ENCODE data around the gene DNM2. TPM values are rescaled to one million over a fixed set of nuclear protein-coding genes. Genes with fewer than 3 reads are reported as not detected.
"Not testable (repeated sequence)": the region's sequence is repeated elsewhere in the genome, so short reads cannot be mapped to it uniquely, and the experiment has no call there.

The DNM2 gene
- total RNA-seq, 2 experiments from 2014 or later = 144 to 150 TPM

GRCh38 chr19:10836479-10837330 lies 118.8 kb downstream of the DNM2 start:
- CTCF ChIA-PET = interaction anchor here (0.9 to 3.8 kb wide), 9 partner anchors 19 to 192 kb away, joined by 3 to 26 read pairs (median 7); partner anchors contain the start of genes CARM1 and DNM2
- POLR2A ChIA-PET = interaction anchor here (0.5 to 1.1 kb wide), 7 partner anchors 25 to 178 kb away, joined by 3 to 10 read pairs (median 3); no protein-coding TSS in a partner anchor

- POLR2A ChIA-PET = not testable (repeated sequence)
Measured at GRCh38 chr19:10837649-10838048, 119.8 kb downstream of the DNM2 start.

GRCh38 chr19:10838377-10838776 lies 120.5 kb downstream of the DNM2 start:
- CTCF ChIA-PET = interaction anchor here (0.6 to 2.2 kb wide), 3 partner anchors 19 to 179 kb away, joined by 3 to 5 read pairs (median 4); no protein-coding TSS in a partner anchor
- POLR2A ChIA-PET = no interaction called here

More at GRCh38 chr19:10837649-10838048, 119.8 kb downstream of the DNM2 start:
- CTCF ChIA-PET = interaction anchor here (1.4 to 3.8 kb wide), 5 partner anchors 21 to 166 kb away, joined by 6 to 26 read pairs (median 10); partner anchors contain the start of gene DNM2

GRCh38 chr19:10839114-10840050 lies 121.5 kb downstream of the DNM2 start:
- ChIA-PET POLR2A (no interaction called here), CTCF (interaction anchor here (0.6 to 2.3 kb wide), 7 partner anchors 19 to 829 kb away, joined by 3 to 9 read pairs (median 3); no protein-coding TSS in a partner anchor)

GRCh38 chr19:10842788-10843187 lies 124.9 kb downstream of the DNM2 start:
- ChIA-PET CTCF (no interaction called here), POLR2A (no interaction called here)

- CTCF ChIA-PET = interaction anchor here (0.8 to 1.5 kb wide), 4 partner anchors 8 to 158 kb away, joined by 3 to 6 read pairs (median 4); no protein-coding TSS in a partner anchor
- POLR2A ChIA-PET = no interaction called here
Measured at GRCh38 chr19:10846500-10847202, 128.8 kb downstream of the DNM2 start.

- ChIA-PET POLR2A (no interaction called here), CTCF (no interaction called here)
Measured at GRCh38 chr19:10848230-10848856, 130.5 kb downstream of the DNM2 start, which contains the start of gene C19orf38. TSS of gene C19orf38 (plus strand) at chr19:10848415. CDS start at chr19:10848509, 94 bp downstream.

- ChIA-PET CTCF (interaction anchor here (0.6 to 1.3 kb wide), 3 partner anchors 8 to 86 kb away, joined by 3 to 6 read pairs (median 3); no protein-coding TSS in a partner anchor), POLR2A (no interaction called here)
Measured at GRCh38 chr19:10850631-10851030, 132.8 kb downstream of the DNM2 start.

- ChIA-PET POLR2A (no interaction called here), CTCF (interaction anchor here (1.3 to 4.0 kb wide), 3 partner anchors 12 to 31 kb away, joined by 4 to 22 read pairs (median 6); no protein-coding TSS in a partner anchor)
Measured at GRCh38 chr19:10852098-10852800, 134.4 kb downstream of the DNM2 start.

GRCh38 chr19:10852941-10853340 lies 135.1 kb downstream of the DNM2 start:
- ChIA-PET POLR2A (interaction anchor here (0.6 kb wide), 1 partner anchor 97 kb away, joined by 3 read pairs; no protein-coding TSS in a partner anchor), CTCF (interaction anchor here (0.7 to 4.0 kb wide), 3 partner anchors 12 to 32 kb away, joined by 4 to 22 read pairs (median 5); no protein-coding TSS in a partner anchor)

GRCh38 chr19:10854350-10855089 lies 136.6 kb downstream of the DNM2 start:
- ChIA-PET CTCF (interaction anchor here (0.6 to 4.0 kb wide), 7 partner anchors 8 to 1019 kb away, joined by 3 to 22 read pairs (median 5); no protein-coding TSS in a partner anchor), POLR2A (interaction anchor here (0.6 to 0.7 kb wide), 3 partner anchors 27 to 137 kb away, joined by 3 to 11 read pairs (median 3); no protein-coding TSS in a partner anchor)

- CTCF ChIA-PET = interaction anchor here (1.2 to 4.0 kb wide), 2 partner anchors 9 to 20 kb away, joined by 3 to 22 read pairs; partner anchors contain the start of gene TMED1
- POLR2A ChIA-PET = no interaction called here
Measured at GRCh38 chr19:10855879-10856522, 138.1 kb downstream of the DNM2 start.

GRCh38 chr19:10856899-10857298 lies 139.0 kb downstream of the DNM2 start:
- CTCF ChIA-PET = interaction anchor here (0.6 kb wide), 1 partner anchor 44 kb away, joined by 6 read pairs; no protein-coding TSS in a partner anchor
- POLR2A ChIA-PET = not testable (repeated sequence)

- ChIA-PET POLR2A (no interaction called here), CTCF (interaction anchor here (0.6 to 1.6 kb wide), 23 partner anchors 8 to 1023 kb away, joined by 3 to 10 read pairs (median 3); partner anchors contain the start of genes DNM2, PIN1 and TMED1)
Measured at GRCh38 chr19:10858204-10858828, 140.4 kb downstream of the DNM2 start.

- POLR2A ChIA-PET = no interaction called here
- CTCF ChIA-PET = interaction anchor here (0.7 to 6.3 kb wide), 6 partner anchors 9 to 383 kb away, joined by 3 to 82 read pairs (median 4); partner anchors contain the start of genes DNM2 and QTRT1
Measured at GRCh38 chr19:10861103-10861651, 143.3 kb downstream of the DNM2 start.
